Ovary (tissue), 9 donors: ENCODE results near the gene UFD1. TPM values are rescaled to one million over a fixed set of nuclear protein-coding genes. Genes with fewer than 3 reads are reported as not detected.

ENCODE experiments used
- DNase-seq, 5 donors: peaks; one replicate each; pipeline ENCODE4 v3.0.0-alpha.2; 2019 to 2020
- H3K27ac ChIP-seq, 2 donors: fragments of 200-600 bp; one replicate each; pipeline versions ENCODE4 v1.5.1 to v1.8.0; 2019 to 2022
- H3K27me3 ChIP-seq: fragments of 200-600 bp; one replicate; pipeline ENCODE4 v1.8.0; 2022
- H3K36me3 ChIP-seq: fragments of 200-600 bp; sonication (generic); one replicate; pipeline ENCODE4 v1.5.1; 2019
- H3K4me1 ChIP-seq: one replicate; pipeline ENCODE4 v1.8.1; 2013; ENCODE audit warnings: mild to moderate bottlenecking, moderate library complexity; ENCODE audit not compliant: insufficient read depth
- H3K4me3 ChIP-seq: fragments of 200-600 bp; sonication (generic); one replicate; pipeline ENCODE4 v1.5.1; 2017
- H3K9me3 ChIP-seq, 2 donors: fragments of 200-600 bp in 1 of 2; sonication (generic) in 1 of 2; one replicate each; pipeline versions ENCODE4 v1.5.1 to v1.8.1; 2013 to 2019; ENCODE audit warnings: mild to moderate bottlenecking in 1 of 2, moderate library complexity in 1 of 2
- CTCF ChIP-seq, 3 donors: fragments of 450-650 bp in 2 of 3; fragments of 200-600 bp in 1 of 3; IDR thresholded peaks; one replicate each; pipeline versions ENCODE4 v1.5.1 to v1.8.0; 2016 to 2022; ENCODE audit warnings: antibody characterized with exemption in 3 of 3, mild to moderate bottlenecking in 1 of 3
- EP300 ChIP-seq: sonication (generic); formaldehyde crosslinking; IDR thresholded peaks from one replicate; pipeline ENCODE4 v1.6.1; 2017; ENCODE audit warnings: antibody characterized with exemption
- POLR2A ChIP-seq: fragments of 450-650 bp; IDR thresholded peaks from one replicate; pipeline ENCODE4 v1.6.1; 2017; ENCODE audit warnings: antibody characterized with exemption, mild to moderate bottlenecking, moderate library complexity
- WGBS, 3 donors: extraction: QIAGEN DNeasy Blood & Tissue Kit in 1 of 3; methylation state at CpG; one replicate each; pipeline versions ENCODE4 v1.1.5 to v1.1.7; 2013 to 2017; 5-methylcytosine and 5-hydroxymethylcytosine counted together
- intact Hi-C, 4 donors: fragments of 100-400 bp; cut with DNase I; formaldehyde crosslinking; loops; one replicate each; pipeline versions ENCODE4 v1.11.0 to v1.15.1; 2022 to 2023
- polyA plus RNA-seq, 2 donors: library from polyadenylated mRNA; stranded (reverse); fragments of 200-250 nt in 1 of 2; fragments of 350-450 nt in 1 of 2; fragmentation: Illumina TruSeq in 1 of 2; extraction: RNeasy Lipid Tissue Mini Kit (QIAGEN cat#74804) in 1 of 2; gene quantifications; one replicate each; pipeline ENCODE4 v1.2.3, GENCODE V29; 2013 to 2014
- total RNA-seq, 7 donors: library from RNA; depleted of rRNA in 2 of 7; stranded (reverse); fragments of >200 nt in 2 of 7; fragmentation: NEBNext Ultra II Directional in 3 of 7; extraction: Animal tissue kit (Norgen Biotek cat#: 25700) in 3 of 7; gene quantifications; one replicate each; pipeline versions ENCODE4 v1.1.0 to v1.2.4, GENCODE V29; 2016 to 2023
- donor health status: DM: no; HTN: no; CAD: no; lungs with moderate emphysema.
- donor health status: DM: no; HTN: no; CAD: no.
- donor health status: Bipolar disorder and iron deficiency.
- donor health status: DM: yes; HTN: yes; CAD: no.
- donor health status: DM: no; HTN: no; CAD: no.
- donor health status: DM: yes; HTN: yes; CAD: no.

The UFD1 gene
- total and polyA plus RNA-seq, 9 donors: 19.9 to 84.5 (median 34.1) TPM

GRCh38 chr22:19451570-19451969 lies 27.4 kb downstream of the UFD1 start:
- Histone ChIP-seq H3K4me1 (peaks cover 3% of the 10 kb centered on the region), H3K27ac (no peak overlapping the region), H3K36me3 (no peaks in the 10 kb centered on the region), H3K4me3 (no peak overlapping the region), H3K9me3 (no peaks in the 10 kb centered on the region), H3K27me3 (no peaks in the 10 kb centered on the region)
- TF ChIP-seq CTCF (IDR thresholded peaks at IDR 0.05): no peak
- TF ChIP-seq EP300: no peak
- TF ChIP-seq POLR2A: no peak
- DNase-seq: no peak
- intact Hi-C loops: no loop called here
- 94 to 97% (median 95%) methylated on average over 4 of the region's 4 CpGs for WGBS, 3 donors

- no peak for DNase-seq
- TF ChIP-seq POLR2A (no peak), CTCF (IDR thresholded peaks at IDR 0.05) (no peak), EP300 (no peak)
- intact Hi-C loops: no loop called here
Observed at GRCh38 chr22:19450363-19451175, 28.4 kb downstream of the UFD1 start.

GRCh38 chr22:19449422-19449767 lies 29.6 kb downstream of the UFD1 start:
- Histone ChIP-seq H3K4me1 (peaks cover 6% of the 10 kb centered on the region), H3K9me3 (no peaks in the 10 kb centered on the region), H3K27me3 (no peaks in the 10 kb centered on the region), H3K27ac (no peak overlapping the region), H3K4me3 (no peak overlapping the region), H3K36me3 (no peaks in the 10 kb centered on the region)
- no peak for DNase-seq
- no peak for TF ChIP-seq POLR2A
- no peak for TF ChIP-seq EP300
- TF ChIP-seq CTCF (IDR thresholded peaks at IDR 0.05): no peak
- whole genome bisulfite sequencing, 3 donors: 74 to 97% (median 88%) methylated on average over 2 of the region's 2 CpGs
- intact Hi-C loops: no loop called here

More at GRCh38 chr22:19450363-19451175, 28.4 kb downstream of the UFD1 start:
- 83 to 87% (median 85%) methylated on average over 8 of the region's 8 CpGs for WGBS, 3 donors
- no peaks in the 10 kb centered on the region for H3K9me3 ChIP-seq
- no peaks in the 10 kb centered on the region for H3K27me3 ChIP-seq
- H3K27ac ChIP-seq: no peak overlapping the region
- H3K36me3 ChIP-seq: no peaks in the 10 kb centered on the region
- no peak overlapping the region for H3K4me3 ChIP-seq
- H3K4me1 ChIP-seq: peaks cover 6% of the 10 kb centered on the region

GRCh38 chr22:19448739-19449421 lies 30.1 kb downstream of the UFD1 start:
- intact Hi-C loops: no loop called here
- DNase-seq: no peak

More at GRCh38 chr22:19448739-19449421, 30.1 kb downstream of the UFD1 start:
- H3K9me3 ChIP-seq: no peaks in the 10 kb centered on the region
- peaks cover 6% of the 10 kb centered on the region for H3K4me1 ChIP-seq
- WGBS, 3 donors: 65 to 73% (median 68%) methylated on average over 5 of the region's 5 CpGs
- no peak overlapping the region for H3K27ac ChIP-seq
- H3K4me3 ChIP-seq: no peak overlapping the region
- TF ChIP-seq EP300: no peak
- no peak for TF ChIP-seq CTCF (IDR thresholded peaks at IDR 0.05)
- TF ChIP-seq POLR2A: no peak
- H3K27me3 ChIP-seq: no peaks in the 10 kb centered on the region
- H3K36me3 ChIP-seq: no peaks in the 10 kb centered on the region
